H9 (cell line): ENCODE data around the gene DHRS4L2. TPM values are rescaled to one million over a fixed set of nuclear protein-coding genes. Genes with fewer than 3 reads are reported as not detected.

ENCODE experiments used
- DNase-seq: peaks from one replicate; pipeline ENCODE4 v3.0.0-alpha.2; 2017
- H2AFZ ChIP-seq: one replicate; pipeline ENCODE4 v1.6.1; 2013; ENCODE audit warnings: mild to moderate bottlenecking, low read length, control low read depth, moderate library complexity
- H2AK5ac ChIP-seq: 2 replicates; pipeline ENCODE4 v1.6.1; 2013; ENCODE audit warnings: low read length, control low read depth, mixed read lengths; ENCODE audit not compliant: insufficient read length
- H2BK120ac ChIP-seq: one replicate; pipeline ENCODE4 v1.6.1; 2013; ENCODE audit warnings: low read depth, mild to moderate bottlenecking, low read length, control low read depth, inconsistent platforms; ENCODE audit not compliant: poor library complexity, severe bottlenecking
- H2BK12ac ChIP-seq: 2 replicates; pipeline ENCODE4 v1.6.1; 2013; ENCODE audit warnings: low read length, control low read depth, mixed read lengths, low read depth; ENCODE audit not compliant: insufficient read length
- H2BK15ac ChIP-seq: 2 replicates; pipeline ENCODE4 v1.6.1; 2013; ENCODE audit warnings: low read depth, low read length, control low read depth
- H2BK20ac ChIP-seq: one replicate; pipeline ENCODE4 v1.6.1; 2013; ENCODE audit warnings: low read depth, mild to moderate bottlenecking, low read length, control low read depth, inconsistent platforms; ENCODE audit not compliant: poor library complexity, severe bottlenecking
- H2BK5ac ChIP-seq: 2 replicates; pipeline ENCODE4 v1.6.1; 2013; ENCODE audit warnings: low read length, control low read depth, mixed read lengths; ENCODE audit not compliant: insufficient read length
- H3K14ac ChIP-seq: 2 replicates; pipeline ENCODE4 v1.6.1; 2013; ENCODE audit warnings: low read length, control low read depth; ENCODE audit not compliant: insufficient read depth
- H3K18ac ChIP-seq: 2 replicates; pipeline ENCODE4 v1.6.1; 2013; ENCODE audit warnings: low read depth, mild to moderate bottlenecking, mixed read lengths, low read length, control low read depth; ENCODE audit not compliant: insufficient read length
- H3K23ac ChIP-seq: 2 replicates; pipeline ENCODE4 v1.6.1; 2013; ENCODE audit warnings: low read length, control low read depth, mixed read lengths, low read depth; ENCODE audit not compliant: insufficient read length
- H3K23me2 ChIP-seq: 2 replicates; pipeline ENCODE4 v1.6.1; 2013; ENCODE audit warnings: low read depth, mild to moderate bottlenecking, mixed read lengths, low read length, control low read depth; ENCODE audit not compliant: insufficient read length, poor library complexity, severe bottlenecking
- H3K27ac ChIP-seq: 2 replicates; pipeline ENCODE4 v1.5.1; 2013; ENCODE audit warnings: low read length, control low read depth, mixed read lengths, low read depth; ENCODE audit not compliant: insufficient read length
- H3K27me3 ChIP-seq: 2 replicates; pipeline ENCODE4 v1.6.1; 2013; ENCODE audit warnings: low read length, control low read depth, inconsistent platforms; ENCODE audit not compliant: insufficient read depth
- H3K4ac ChIP-seq: 2 replicates; pipeline ENCODE4 v1.6.1; 2013; ENCODE audit warnings: low read depth, mild to moderate bottlenecking, control low read depth, inconsistent platforms, low read length, moderate library complexity
- H3K4me1 ChIP-seq: 2 replicates; pipeline ENCODE4 v1.6.1; 2013; ENCODE audit warnings: low read length, control low read depth, inconsistent platforms; ENCODE audit not compliant: insufficient read depth
- H3K4me2 ChIP-seq: 2 replicates; pipeline ENCODE4 v1.6.1; 2013; ENCODE audit warnings: low read length, control low read depth, mixed read lengths; ENCODE audit not compliant: insufficient read length, insufficient read depth
- H3K56ac ChIP-seq: 2 replicates; pipeline ENCODE4 v1.6.1; 2013; ENCODE audit warnings: low read depth, mild to moderate bottlenecking, mixed read lengths, low read length, control low read depth; ENCODE audit not compliant: insufficient read length
- H3K79me1 ChIP-seq: 2 replicates; pipeline ENCODE4 v1.6.1; 2013; ENCODE audit warnings: low read depth, mild to moderate bottlenecking, moderate library complexity, low read length, control low read depth, inconsistent platforms; ENCODE audit not compliant: insufficient read depth, poor library complexity, severe bottlenecking
- H3K79me2 ChIP-seq: 2 replicates; pipeline ENCODE4 v1.6.1; 2013; ENCODE audit warnings: low read length, control low read depth, inconsistent platforms; ENCODE audit not compliant: insufficient read depth
- H3K9ac ChIP-seq: 2 replicates; pipeline ENCODE4 v1.6.1; 2013; ENCODE audit warnings: low read length, control low read depth, mixed read lengths; ENCODE audit not compliant: insufficient read length; ENCODE audit errors: extremely low read depth
- H3K9me3 ChIP-seq: one replicate; pipeline ENCODE4 v1.6.1; 2013; ENCODE audit warnings: low read depth, low read length, inconsistent platforms; ENCODE audit not compliant: control insufficient read depth
- H3T11ph ChIP-seq: one replicate; pipeline ENCODE4 v1.6.1; 2013; ENCODE audit warnings: mild to moderate bottlenecking, low read length, control low read depth, inconsistent platforms
- H4K20me1 ChIP-seq: one replicate; pipeline ENCODE4 v1.6.1; 2013; ENCODE audit not compliant: control insufficient read depth, insufficient read length, insufficient read depth
- H4K5ac ChIP-seq: 2 replicates; pipeline ENCODE4 v1.6.1; 2013; ENCODE audit warnings: low read depth, mild to moderate bottlenecking, mixed read lengths, low read length, control low read depth; ENCODE audit not compliant: insufficient read length
- H4K8ac ChIP-seq: replicated peaks from 2 replicates; pipeline ENCODE4 v1.6.1; 2013; ENCODE audit warnings: low read length, control low read depth, mixed read lengths, low read depth; ENCODE audit not compliant: insufficient read length
- H4K91ac ChIP-seq: 2 replicates; pipeline ENCODE4 v1.6.1; 2013; ENCODE audit warnings: low read depth, mild to moderate bottlenecking, moderate library complexity, mixed read lengths, low read length, control low read depth; ENCODE audit not compliant: insufficient read length
- H3K27ac Mint-ChIP-seq, 3 experiments: 2 replicates in 2 of 3; 3 replicates in 1 of 3; pipeline ENCODE4 v1.8.0; 2020 to 2021; ENCODE audit warnings: mixed read lengths in 3 of 3, mild to moderate bottlenecking in 1 of 3, moderate library complexity in 1 of 3
- H3K27me3 Mint-ChIP-seq: 2 replicates; pipeline ENCODE4 v1.8.0; 2021; ENCODE audit warnings: low read depth, mild to moderate bottlenecking, moderate library complexity, mixed read lengths
- H3K36me3 Mint-ChIP-seq, 3 experiments: 2 replicates in 2 of 3; 3 replicates in 1 of 3; pipeline ENCODE4 v1.8.0; 2020 to 2021; ENCODE audit warnings: low read depth in 3 of 3, mixed read lengths in 3 of 3; ENCODE audit not compliant: insufficient read depth in 1 of 3
- H3K4me1 Mint-ChIP-seq, 2 experiments: 2 replicates each; pipeline ENCODE4 v1.8.0; 2020; ENCODE audit warnings: mixed read lengths in 2 of 2
- H3K4me3 Mint-ChIP-seq, 2 experiments: 2 replicates in 1 of 2; 3 replicates in 1 of 2; pipeline ENCODE4 v1.8.0; 2020 to 2021; ENCODE audit warnings: mild to moderate bottlenecking in 2 of 2, mixed read lengths in 2 of 2, moderate library complexity in 1 of 2
- H3K9me3 Mint-ChIP-seq, 2 experiments: 2 replicates in 1 of 2; 3 replicates in 1 of 2; pipeline ENCODE4 v1.8.0; 2020; ENCODE audit warnings: mild to moderate bottlenecking in 2 of 2, mixed read lengths in 2 of 2, moderate library complexity in 1 of 2
- CTCF ChIP-seq: fragments of 200-600 bp; sonication (generic); conservative IDR thresholded peaks from 3 replicates; pipeline ENCODE4 v1.8.0; 2021; ENCODE audit warnings: antibody characterized with exemption, mild to moderate bottlenecking
- WGBS: extraction: QIAGEN DNeasy Blood & Tissue Kit; methylation state at CpG from one replicate; pipeline ENCODE4 v1.1.7; 2013; ENCODE audit warnings: missing lambda C conversion rate, low lambda C conversion rate, mixed read lengths; ENCODE audit not compliant: insufficient read length; ENCODE audit errors: extremely low coverage; 5-methylcytosine and 5-hydroxymethylcytosine counted together
- total RNA-seq: library from RNA; stranded (reverse); gene quantifications from 2 replicates; pipeline ENCODE4 v1.2.1, GENCODE V29; 2021

Gene DHRS4L2
- total RNA-seq, 1 experiment from 2014 or later, result 10.2 TPM

GRCh38 chr14:24054646-24055045 is 65.9 kb downstream of the DHRS4L2 start:
- no peak overlapping the region for H3K9ac ChIP-seq
- H4K91ac ChIP-seq, result no peak overlapping the region
- Mint-ChIP-seq H3K9me3 (no peaks in the 10 kb centered on the region; a peak in 1 of 5 replicates), H3K27ac (no peak overlapping the region), H3K4me1 (peaks cover 18 to 28% of the 10 kb centered on the region in 2 experiments), H3K4me3 (no peak overlapping the region), H3K27me3 (peaks cover 5% of the 10 kb centered on the region), H3K36me3 (peaks cover 3 to 6% (median 3%) of the 10 kb centered on the region in 3 experiments; a peak in 6 of 7 replicates)
- H3K4ac ChIP-seq, result no peak overlapping the region
- no CpG with 5 or more reads among the region's 9 CpGs for WGBS
- no peaks in the 10 kb centered on the region for H3K79me2 ChIP-seq
- H3K4me2 ChIP-seq, result no peak overlapping the region
- no peak overlapping the region for H2BK12ac ChIP-seq
- H3K14ac ChIP-seq, result no peak overlapping the region
- H4K8ac ChIP-seq, result no peak overlapping the region
- no peaks in the 10 kb centered on the region for H3K9me3 ChIP-seq
- no peak for DNase-seq
- H3K27ac ChIP-seq, result no peak overlapping the region
- no peak overlapping the region for H2BK15ac ChIP-seq
- H4K20me1 ChIP-seq, result peaks cover 2% of the 10 kb centered on the region
- no peak overlapping the region for H2BK5ac ChIP-seq
- no peak overlapping the region for H3T11ph ChIP-seq
- H3K18ac ChIP-seq, result no peak overlapping the region
- H2BK120ac ChIP-seq, result no peak overlapping the region
- no peak overlapping the region for H3K56ac ChIP-seq
- no peaks in the 10 kb centered on the region for H3K79me1 ChIP-seq
- no peak overlapping the region for H2AK5ac ChIP-seq
- no peak overlapping the region for H2AFZ ChIP-seq
- H2BK20ac ChIP-seq, result no peak overlapping the region
- H4K5ac ChIP-seq, result no peak overlapping the region
- peaks cover 8% of the 10 kb centered on the region for H3K23me2 ChIP-seq
- TF ChIP-seq CTCF, result no peak
- H3K4me1 ChIP-seq, result no peaks in the 10 kb centered on the region
- H3K23ac ChIP-seq, result no peak overlapping the region
- no peaks in the 10 kb centered on the region for H3K27me3 ChIP-seq

Other genes starting within 250 kb of the DHRS4L2 start
- 11.2 and 12.7 TPM in 2 replicates for gene DHRS4, start 35.2 kb upstream of the DHRS4L2 start, total RNA-seq
- 4.7 and 5.8 TPM in 2 replicates for gene CARMIL3, start 63.1 kb downstream of the DHRS4L2 start, total RNA-seq
- gene CPNE6, start 82.6 kb downstream of the DHRS4L2 start, total RNA-seq, result not detected in 2 replicates
- 48.9 and 50.2 TPM in 2 replicates for gene PCK2, start 105.4 kb downstream of the DHRS4L2 start, total RNA-seq
- gene DCAF11, start 125.8 kb downstream of the DHRS4L2 start, total RNA-seq, result 73.4 and 74.3 TPM in 2 replicates
- 2.2 and 2.5 TPM in 2 replicates for gene NRL, start 126.0 kb downstream of the DHRS4L2 start, total RNA-seq
- gene FITM1, start 141.7 kb downstream of the DHRS4L2 start, total RNA-seq, result 0.31 and 0.72 TPM in 2 replicates
- gene PSME1, start 147.3 kb downstream of the DHRS4L2 start, total RNA-seq, result 109 TPM in 2 replicates
- gene EMC9, start 152.7 kb downstream of the DHRS4L2 start, total RNA-seq, result 52.9 and 55.9 TPM in 2 replicates
- gene PSME2, start 157.7 kb downstream of the DHRS4L2 start, total RNA-seq, result 125 and 126 TPM in 2 replicates
- 67.8 and 87.3 TPM in 2 replicates for gene RNF31, start 158.6 kb downstream of the DHRS4L2 start, total RNA-seq
- 20.9 and 27.6 TPM in 2 replicates for gene IRF9, start 172.3 kb downstream of the DHRS4L2 start, total RNA-seq
- 58.0 and 58.5 TPM in 2 replicates for gene REC8, start 183.2 kb downstream of the DHRS4L2 start, total RNA-seq
- 114 and 116 TPM in 2 replicates for gene IPO4, start 199.9 kb downstream of the DHRS4L2 start, total RNA-seq
- gene TM9SF1, start 206.5 kb downstream of the DHRS4L2 start, total RNA-seq, result 31.6 and 31.8 TPM in 2 replicates
- gene TSSK4, start 216.8 kb downstream of the DHRS4L2 start, total RNA-seq, result not detected in 2 replicates
- gene CHMP4A, start 224.6 kb downstream of the DHRS4L2 start, total RNA-seq, result 42.0 and 46.2 TPM in 2 replicates
- 18.8 and 19.0 TPM in 2 replicates for gene MDP1, start 227.1 kb downstream of the DHRS4L2 start, total RNA-seq
- gene NEDD8, start 243.4 kb downstream of the DHRS4L2 start, total RNA-seq, result 214 and 225 TPM in 2 replicates
- gene GMPR2, start 244.0 kb downstream of the DHRS4L2 start, total RNA-seq, result 84.7 and 86.9 TPM in 2 replicates